Vagina (tissue), 2 donors: ENCODE measurements around the gene ECT2. TPM values are rescaled to one million over a fixed set of nuclear protein-coding genes. Genes with fewer than 3 reads are reported as not detected.

ENCODE experiments used
- DNase-seq, 2 donors: peaks; one replicate each; pipeline ENCODE4 v3.0.0-alpha.2; 2017; ENCODE audit errors: extremely low spot score in 2 of 2
- H3K27ac ChIP-seq: fragments of 200-600 bp; sonication (generic); one replicate; pipeline ENCODE4 v1.5.1; 2019
- H3K27me3 ChIP-seq: fragments of 200-600 bp; sonication (generic); one replicate; pipeline ENCODE4 v1.5.1; 2019
- H3K36me3 ChIP-seq, 2 donors: fragments of 200-600 bp; sonication (generic); one replicate each; pipeline ENCODE4 v1.5.1; 2017 to 2019
- H3K4me1 ChIP-seq: fragments of 200-600 bp; sonication (generic); one replicate; pipeline ENCODE4 v1.5.1; 2019
- H3K4me3 ChIP-seq, 2 donors: fragments of 200-600 bp; sonication (generic); 1 replicate in 1 of 2; 2 replicates in 1 of 2; pipeline ENCODE4 v1.5.1; 2016 to 2019
- H3K9me3 ChIP-seq: fragments of 200-600 bp; sonication (generic); one replicate; pipeline ENCODE4 v1.5.1; 2019
- POLR2A ChIP-seq, 2 donors: fragments of 450-650 bp; IDR thresholded peaks; one replicate each; pipeline ENCODE4 v1.6.1; 2017; ENCODE audit warnings: antibody characterized with exemption in 2 of 2, mild to moderate bottlenecking in 2 of 2, moderate library complexity in 2 of 2
- POLR2AphosphoS5 ChIP-seq, 2 donors: sonication (generic); formaldehyde crosslinking; IDR thresholded peaks; one replicate each; pipeline ENCODE4 v1.9.0; 2017; ENCODE audit warnings: antibody characterized with exemption in 2 of 2, mild to moderate bottlenecking in 2 of 2, low read depth in 1 of 2; ENCODE audit not compliant: insufficient read depth in 1 of 2
- intact Hi-C: fragments of 100-400 bp; cut with DNase I; formaldehyde crosslinking; loops from one replicate; pipeline ENCODE4 v1.15.1; 2023
- total RNA-seq: library from RNA; depleted of rRNA; stranded (reverse); fragments of >200 nt; gene quantifications from one replicate; pipeline ENCODE4 v1.2.3, GENCODE V29; 2016
- TF ChIP-seq, protein P1 (sequence below), 3 experiments: fragments of 450-650 bp in 2 of 3; fragments of 200-600 bp in 1 of 3; sonication (generic) in 1 of 3; IDR thresholded peaks; one replicate each; pipeline ENCODE4 v1.5.1; 2017 to 2019; ENCODE audit warnings: antibody characterized with exemption in 3 of 3, mild to moderate bottlenecking in 2 of 3, moderate library complexity in 2 of 3

ECT2 gene
- total RNA-seq, 1 donor from 2014 or later: 6.4 TPM

DNA sequence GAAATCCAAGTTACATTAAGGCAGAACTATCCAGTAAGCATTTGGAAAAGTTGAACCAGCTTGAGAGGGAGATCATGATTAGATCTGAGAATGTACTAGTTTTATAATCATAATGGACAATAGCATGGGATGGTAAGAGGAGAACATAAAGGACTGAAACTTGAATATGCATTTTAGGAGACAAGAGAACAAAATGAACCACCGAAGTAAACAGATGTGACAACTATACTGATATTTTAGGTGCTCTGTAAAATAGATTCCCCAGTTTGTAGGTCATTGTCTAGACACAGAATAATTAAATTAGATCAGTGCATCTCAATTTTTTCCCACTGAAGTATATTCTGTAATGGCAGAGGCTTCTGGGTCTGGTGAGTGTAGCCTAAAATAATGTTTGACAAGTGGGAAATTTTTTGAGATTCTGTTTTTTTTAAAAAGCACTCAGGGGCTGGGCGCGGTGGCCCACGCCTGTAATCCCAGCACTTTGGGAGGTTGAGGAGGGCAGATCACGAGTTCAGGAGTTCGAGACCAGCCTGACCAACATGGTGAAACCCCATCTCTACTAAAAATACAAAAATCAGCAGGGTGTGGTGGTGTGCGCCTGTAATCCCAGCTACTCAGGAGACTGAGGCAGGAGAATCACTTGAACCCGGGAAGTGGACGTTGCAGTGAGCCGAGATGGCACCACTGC, 16.3 kb downstream of the ECT2 start:
- intact Hi-C loops: no loop called here
- TF ChIP-seq POLR2A (IDR thresholded peaks at IDR 0.05): no peak
- no peak for TF ChIP-seq POLR2AphosphoS5 (IDR thresholded peaks at IDR 0.05; ENCODE audit: insufficient read depth in 1 of 2, low read depth in 1 of 2)
- TF ChIP-seq, protein P1, sequence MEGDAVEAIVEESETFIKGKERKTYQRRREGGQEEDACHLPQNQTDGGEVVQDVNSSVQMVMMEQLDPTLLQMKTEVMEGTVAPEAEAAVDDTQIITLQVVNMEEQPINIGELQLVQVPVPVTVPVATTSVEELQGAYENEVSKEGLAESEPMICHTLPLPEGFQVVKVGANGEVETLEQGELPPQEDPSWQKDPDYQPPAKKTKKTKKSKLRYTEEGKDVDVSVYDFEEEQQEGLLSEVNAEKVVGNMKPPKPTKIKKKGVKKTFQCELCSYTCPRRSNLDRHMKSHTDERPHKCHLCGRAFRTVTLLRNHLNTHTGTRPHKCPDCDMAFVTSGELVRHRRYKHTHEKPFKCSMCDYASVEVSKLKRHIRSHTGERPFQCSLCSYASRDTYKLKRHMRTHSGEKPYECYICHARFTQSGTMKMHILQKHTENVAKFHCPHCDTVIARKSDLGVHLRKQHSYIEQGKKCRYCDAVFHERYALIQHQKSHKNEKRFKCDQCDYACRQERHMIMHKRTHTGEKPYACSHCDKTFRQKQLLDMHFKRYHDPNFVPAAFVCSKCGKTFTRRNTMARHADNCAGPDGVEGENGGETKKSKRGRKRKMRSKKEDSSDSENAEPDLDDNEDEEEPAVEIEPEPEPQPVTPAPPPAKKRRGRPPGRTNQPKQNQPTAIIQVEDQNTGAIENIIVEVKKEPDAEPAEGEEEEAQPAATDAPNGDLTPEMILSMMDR (IDR thresholded peaks at IDR 0.05): no peak
- no peaks in the 10 kb centered on the region for H3K4me1 ChIP-seq
- no peak for DNase-seq
- H3K27me3 ChIP-seq: no peaks in the 10 kb centered on the region
- no peaks in the 10 kb centered on the region for H3K9me3 ChIP-seq
- H3K36me3 ChIP-seq: no peaks in the 10 kb centered on the region
- no peak overlapping the region for H3K27ac ChIP-seq
- no peak overlapping the region for H3K4me3 ChIP-seq

DNA sequence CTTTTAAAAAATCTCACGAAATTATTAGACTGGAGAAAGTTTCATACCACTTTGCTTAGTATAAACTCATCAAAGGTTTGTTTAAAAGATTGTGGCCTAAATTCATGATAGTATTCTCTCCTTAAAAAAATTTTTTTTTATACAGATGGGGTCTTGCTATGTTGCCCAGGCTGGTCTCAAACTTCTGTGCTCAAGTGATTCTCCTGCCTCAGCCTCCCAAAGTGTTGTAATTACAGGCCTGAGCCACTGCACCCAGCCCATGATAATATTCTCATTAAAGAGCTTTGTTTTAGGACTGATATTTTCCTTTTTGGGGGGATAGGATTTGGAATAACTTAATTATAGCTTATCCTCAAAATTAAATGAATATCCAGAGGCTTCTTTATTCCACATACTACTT, 19.9 kb downstream of the ECT2 start:
- Histone ChIP-seq H3K4me3 (no peak overlapping the region), H3K27me3 (no peaks in the 10 kb centered on the region), H3K4me1 (no peaks in the 10 kb centered on the region), H3K9me3 (no peaks in the 10 kb centered on the region), H3K36me3 (no peaks in the 10 kb centered on the region), H3K27ac (no peak overlapping the region)
- intact Hi-C loops: no loop called here
- no peak for DNase-seq
- TF ChIP-seq POLR2A (IDR thresholded peaks at IDR 0.05) (no peak), POLR2AphosphoS5 (IDR thresholded peaks at IDR 0.05; ENCODE audit: insufficient read depth in 1 of 2, low read depth in 1 of 2) (no peak)
- TF ChIP-seq, protein P1 (IDR thresholded peaks at IDR 0.05): no peak

DNA sequence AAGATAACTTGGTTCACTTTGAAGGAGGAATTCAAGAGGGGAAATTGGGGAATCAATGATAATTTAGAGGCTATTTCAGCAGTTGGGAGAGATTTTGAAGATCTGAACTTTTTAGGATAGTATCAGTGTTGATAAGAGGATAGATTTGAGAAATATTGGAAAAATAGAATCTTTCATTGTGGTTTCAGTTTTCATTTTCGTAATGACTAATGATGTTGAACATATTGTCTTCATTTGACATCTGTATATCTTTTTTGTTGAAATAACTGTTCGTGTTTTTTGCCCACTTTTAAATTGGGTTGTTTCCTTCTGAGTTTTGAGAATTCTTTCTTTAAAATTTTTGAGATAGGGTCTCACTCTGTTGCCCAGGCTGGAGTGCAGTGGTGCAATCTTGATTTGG, 21.1 kb downstream of the ECT2 start:
- intact Hi-C loops: no loop called here
- no peaks in the 10 kb centered on the region for H3K9me3 ChIP-seq
- H3K27me3 ChIP-seq: no peaks in the 10 kb centered on the region
- no peaks in the 10 kb centered on the region for H3K36me3 ChIP-seq
- no peak overlapping the region for H3K4me3 ChIP-seq
- no peak for TF ChIP-seq POLR2A (IDR thresholded peaks at IDR 0.05)
- TF ChIP-seq POLR2AphosphoS5 (IDR thresholded peaks at IDR 0.05; ENCODE audit: insufficient read depth in 1 of 2, low read depth in 1 of 2): no peak
- TF ChIP-seq, protein P1 (IDR thresholded peaks at IDR 0.05): no peak
- DNase-seq: no peak
- H3K27ac ChIP-seq: no peak overlapping the region
- H3K4me1 ChIP-seq: no peaks in the 10 kb centered on the region

DNA sequence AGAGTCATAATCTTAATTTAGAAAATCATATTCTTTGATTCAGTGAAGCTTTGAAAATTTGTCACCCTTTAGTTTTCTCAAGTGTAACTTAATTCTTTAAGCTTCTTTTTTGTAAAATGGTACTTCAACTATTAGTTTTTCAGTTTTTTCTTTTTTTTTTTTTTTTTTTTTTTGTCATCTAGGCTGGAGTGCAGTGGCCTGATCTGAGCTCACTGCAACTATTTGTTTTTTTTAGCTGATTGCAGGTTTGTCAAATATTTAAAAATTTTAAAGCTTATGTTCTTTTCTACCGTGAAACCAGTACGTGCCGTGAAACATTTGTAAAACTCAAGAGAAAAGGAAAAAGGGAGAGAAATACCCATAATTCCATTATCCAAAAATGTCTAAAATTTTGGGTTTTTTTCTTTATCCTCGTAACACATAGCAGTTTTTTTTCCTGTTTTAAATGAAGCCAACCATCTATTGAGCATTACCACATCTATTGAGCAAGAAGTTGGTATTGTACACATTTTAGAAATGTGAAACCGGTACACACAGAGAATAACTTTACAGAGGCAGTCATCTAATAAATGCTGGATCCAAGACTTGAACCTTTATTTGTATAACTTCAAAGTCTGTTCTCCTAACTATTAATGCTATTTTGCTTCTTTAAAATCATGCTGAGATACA, 25.7 kb downstream of the ECT2 start:
- Histone ChIP-seq H3K4me3 (no peak overlapping the region), H3K9me3 (no peaks in the 10 kb centered on the region), H3K36me3 (no peaks in the 10 kb centered on the region), H3K27ac (no peak overlapping the region), H3K27me3 (no peaks in the 10 kb centered on the region), H3K4me1 (no peaks in the 10 kb centered on the region)
- no peak for DNase-seq
- no peak for TF ChIP-seq POLR2A (IDR thresholded peaks at IDR 0.05)
- TF ChIP-seq, protein P1 (IDR thresholded peaks at IDR 0.05): no peak
- no peak for TF ChIP-seq POLR2AphosphoS5 (IDR thresholded peaks at IDR 0.05; ENCODE audit: insufficient read depth in 1 of 2, low read depth in 1 of 2)
- intact Hi-C loops: no loop called here

DNA sequence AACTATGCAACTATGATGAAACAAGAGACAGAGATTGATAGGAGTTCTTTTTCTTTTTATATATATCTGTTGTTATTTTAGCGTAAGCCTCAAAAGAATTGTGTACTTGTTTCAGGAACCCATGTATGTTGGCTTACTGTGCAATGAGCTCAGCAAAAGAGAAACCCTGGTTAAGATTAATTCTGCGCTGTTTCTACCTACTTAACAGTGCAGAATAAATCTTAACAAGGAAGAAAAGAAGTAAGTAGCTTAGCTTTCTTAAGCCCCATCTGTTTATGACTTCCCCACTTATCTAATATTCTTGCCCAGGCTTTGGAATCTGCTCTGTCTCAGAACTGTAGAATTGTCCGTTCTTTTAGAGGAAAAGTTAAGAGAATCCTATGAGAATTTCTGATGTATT, 27.4 kb downstream of the ECT2 start:
- TF ChIP-seq POLR2AphosphoS5 (IDR thresholded peaks at IDR 0.05; ENCODE audit: insufficient read depth in 1 of 2, low read depth in 1 of 2) (no peak), POLR2A (IDR thresholded peaks at IDR 0.05) (no peak)
- TF ChIP-seq, protein P1 (IDR thresholded peaks at IDR 0.05): no peak
- Histone ChIP-seq H3K4me3 (no peak overlapping the region), H3K9me3 (no peaks in the 10 kb centered on the region), H3K27me3 (no peaks in the 10 kb centered on the region), H3K4me1 (no peaks in the 10 kb centered on the region), H3K36me3 (no peaks in the 10 kb centered on the region), H3K27ac (no peak overlapping the region)
- intact Hi-C loops: no loop called here
- DNase-seq: no peak
